Neural progenitor cell (in vitro differentiated cells): ENCODE results near the gene CACNG3.

ENCODE experiments used
- EZH2 ChIP-seq: fragments of 200-600 bp; sonication (generic); IDR thresholded peaks from 2 replicates; pipeline ENCODE4 v1.6.1; 2017; ENCODE audit warnings: antibody characterized with exemption, mild to moderate bottlenecking, moderate library complexity
- EZH2phosphoT487 ChIP-seq: fragments of 200-600 bp; sonication (generic); IDR thresholded peaks from 2 replicates; pipeline ENCODE4 v1.6.1; 2017; ENCODE audit warnings: antibody characterized with exemption
- TF ChIP-seq, protein P1 (sequence below): fragments of 200-600 bp; sonication (generic); IDR thresholded peaks from 2 replicates; pipeline ENCODE4 v1.5.1; 2017; ENCODE audit warnings: antibody characterized with exemption, mild to moderate bottlenecking

GRCh38 chr16:24346734-24347133, 90.6 kb downstream of the CACNG3 start:
- TF ChIP-seq EZH2 (no peak), EZH2phosphoT487 (no peak)
- TF ChIP-seq, protein P1, sequence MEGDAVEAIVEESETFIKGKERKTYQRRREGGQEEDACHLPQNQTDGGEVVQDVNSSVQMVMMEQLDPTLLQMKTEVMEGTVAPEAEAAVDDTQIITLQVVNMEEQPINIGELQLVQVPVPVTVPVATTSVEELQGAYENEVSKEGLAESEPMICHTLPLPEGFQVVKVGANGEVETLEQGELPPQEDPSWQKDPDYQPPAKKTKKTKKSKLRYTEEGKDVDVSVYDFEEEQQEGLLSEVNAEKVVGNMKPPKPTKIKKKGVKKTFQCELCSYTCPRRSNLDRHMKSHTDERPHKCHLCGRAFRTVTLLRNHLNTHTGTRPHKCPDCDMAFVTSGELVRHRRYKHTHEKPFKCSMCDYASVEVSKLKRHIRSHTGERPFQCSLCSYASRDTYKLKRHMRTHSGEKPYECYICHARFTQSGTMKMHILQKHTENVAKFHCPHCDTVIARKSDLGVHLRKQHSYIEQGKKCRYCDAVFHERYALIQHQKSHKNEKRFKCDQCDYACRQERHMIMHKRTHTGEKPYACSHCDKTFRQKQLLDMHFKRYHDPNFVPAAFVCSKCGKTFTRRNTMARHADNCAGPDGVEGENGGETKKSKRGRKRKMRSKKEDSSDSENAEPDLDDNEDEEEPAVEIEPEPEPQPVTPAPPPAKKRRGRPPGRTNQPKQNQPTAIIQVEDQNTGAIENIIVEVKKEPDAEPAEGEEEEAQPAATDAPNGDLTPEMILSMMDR: no peak
